HG03432 (cell line): ENCODE measurements around the gene SLC25A24.
"Not testable (repeated sequence)": the region's sequence is repeated elsewhere in the genome, so short reads cannot be mapped to it uniquely, and the experiment has no call there.

Source experiments
- ATAC-seq: cut with Tn5 transposase; IDR thresholded peaks from one replicate; pipeline ENCODE4 v1.9.1; 2021; ENCODE audit warnings: mild to moderate bottlenecking, moderate library complexity; ENCODE audit not compliant: unreplicated experiment

SLC25A24 gene

DNA sequence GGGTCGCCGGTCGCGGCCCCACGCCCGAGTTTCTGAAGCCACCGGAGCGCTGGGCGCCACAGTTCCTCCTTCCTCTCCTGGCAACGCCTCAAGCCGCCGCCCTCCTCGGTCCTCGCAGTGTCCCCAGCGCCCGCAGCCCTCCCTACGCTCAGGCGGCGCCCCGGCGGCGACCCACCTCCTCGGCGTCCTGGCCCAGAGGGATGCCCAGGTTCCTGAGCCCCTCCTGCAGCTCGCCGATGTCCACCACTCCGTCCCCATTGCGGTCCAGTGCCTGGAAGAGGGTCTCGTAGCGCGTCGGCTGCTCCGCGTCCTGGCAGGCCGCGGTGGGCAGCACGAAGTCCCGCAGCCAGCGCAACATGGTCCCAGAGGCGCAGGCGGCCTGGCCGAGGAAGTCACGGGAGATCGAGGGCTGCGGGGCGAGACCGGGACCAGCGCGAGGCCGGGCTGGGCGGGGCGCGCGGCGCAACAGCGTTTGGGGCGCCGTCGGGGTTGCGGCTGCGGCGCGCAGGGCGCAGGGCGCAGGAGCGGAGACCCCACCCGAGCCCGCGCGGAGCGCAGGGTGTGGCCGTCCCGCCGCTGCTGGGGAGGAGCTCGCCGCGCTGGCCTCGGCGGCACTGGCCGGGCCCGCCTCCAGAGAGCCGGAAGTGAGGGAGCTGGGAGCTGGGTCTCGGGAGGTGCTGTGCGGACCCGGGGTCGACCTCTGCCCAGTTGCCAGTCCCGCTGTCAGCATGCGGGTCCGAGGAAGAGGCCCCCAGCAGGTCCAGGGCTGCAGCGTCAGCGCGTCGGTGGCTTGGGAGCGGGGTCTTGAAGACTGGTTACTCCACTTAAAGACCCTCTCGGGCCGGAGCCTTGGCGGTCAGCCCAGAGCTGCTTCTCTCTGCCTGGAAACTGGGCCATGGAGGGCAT, at the start of gene SLC25A24:
TSS of gene SLC25A24 (minus strand) at position 563 of the 906 bp plus-strand sequence. CDS start at position 358, 205 bp downstream.
- ATAC-seq, result peak; percentile 94

GRCh38 chr1:108243976-108244375, 43.8 kb upstream of the SLC25A24 start, which contains the start of gene NBPF4:
TSS of gene NBPF4 (minus strand) at chr1:108244076. CDS start at chr1:108243761, 315 bp downstream.
- ATAC-seq, result not testable (repeated sequence)

DNA sequence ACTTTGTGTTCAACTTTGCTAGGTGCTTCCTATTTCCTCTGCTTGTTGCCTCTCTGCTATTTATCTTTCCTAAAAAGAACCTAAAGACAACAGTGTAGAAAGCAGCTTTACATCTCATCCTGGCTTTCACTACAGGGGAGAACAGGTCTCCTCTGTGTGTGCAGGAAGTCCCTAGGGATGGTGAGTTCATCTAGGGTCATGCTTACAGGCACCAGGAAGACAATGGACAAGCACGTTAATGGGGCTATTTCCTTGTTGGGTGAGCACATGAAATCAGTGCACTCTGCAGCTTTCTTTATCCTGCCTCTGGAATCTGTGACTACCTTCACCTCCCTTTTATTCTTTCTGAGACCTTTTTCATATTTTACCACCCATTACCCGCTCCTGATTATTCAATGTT, 39.3 kb upstream of the SLC25A24 start:
- ATAC-seq, result not testable (repeated sequence)

GRCh38 chr1:108235308-108235707, 35.2 kb upstream of the SLC25A24 start:
- ATAC-seq, result not testable (repeated sequence)

DNA sequence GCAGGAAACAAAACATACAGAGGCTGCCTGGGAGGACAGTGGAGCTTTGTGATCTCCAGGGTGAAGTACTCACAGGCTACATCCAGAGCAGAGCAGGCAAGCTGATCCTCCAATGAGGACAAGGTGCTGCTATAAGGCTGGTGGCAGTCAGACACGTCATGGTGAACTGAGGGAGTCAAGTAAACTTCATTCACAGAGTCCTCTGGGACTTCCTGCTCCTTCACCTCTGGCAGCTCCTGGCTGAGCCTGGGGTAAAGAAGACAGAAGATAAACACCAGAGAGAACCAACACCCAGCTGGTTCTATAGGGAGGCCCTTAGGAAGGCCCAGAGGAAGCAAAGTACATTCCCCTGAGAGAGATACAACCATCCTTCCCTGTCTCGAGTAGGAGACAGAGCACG, 32.0 kb upstream of the SLC25A24 start:
- not testable (repeated sequence) for ATAC-seq

GRCh38 chr1:108229976-108230375, 29.8 kb upstream of the SLC25A24 start:
- not testable (repeated sequence) for ATAC-seq

DNA sequence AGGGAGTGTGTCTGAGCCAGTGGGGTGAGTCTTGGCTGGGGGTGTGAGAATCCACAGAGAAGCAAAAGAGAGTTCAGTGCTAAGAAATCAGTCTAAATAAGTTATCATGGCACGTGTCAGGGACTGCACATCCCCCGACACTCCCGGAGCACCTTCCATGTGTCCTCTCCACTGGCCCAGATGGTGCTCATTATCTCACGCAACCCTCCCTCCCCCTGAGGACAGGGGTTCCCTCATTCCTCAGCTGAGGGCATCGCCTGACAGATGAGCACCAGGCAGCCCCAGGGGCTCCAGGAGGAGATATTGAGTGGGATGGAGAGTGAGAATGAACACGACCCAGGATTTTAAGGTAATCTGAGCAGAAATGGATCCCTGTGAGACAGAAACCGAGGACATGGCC, 27.6 kb upstream of the SLC25A24 start:
- not testable (repeated sequence) for ATAC-seq

GRCh38 chr1:108226855-108227254, 26.7 kb upstream of the SLC25A24 start:
- ATAC-seq, result not testable (repeated sequence)

GRCh38 chr1:108223226-108223625, 23.1 kb upstream of the SLC25A24 start:
- ATAC-seq, result not testable (repeated sequence)

- not testable (repeated sequence) for ATAC-seq
These were observed 17.5 kb upstream of the SLC25A24 start for GRCh38 chr1:108217515-108218174.

- ATAC-seq, result not testable (repeated sequence)
These were observed 16.9 kb upstream of the SLC25A24 start for GRCh38 chr1:108217007-108217406.

DNA sequence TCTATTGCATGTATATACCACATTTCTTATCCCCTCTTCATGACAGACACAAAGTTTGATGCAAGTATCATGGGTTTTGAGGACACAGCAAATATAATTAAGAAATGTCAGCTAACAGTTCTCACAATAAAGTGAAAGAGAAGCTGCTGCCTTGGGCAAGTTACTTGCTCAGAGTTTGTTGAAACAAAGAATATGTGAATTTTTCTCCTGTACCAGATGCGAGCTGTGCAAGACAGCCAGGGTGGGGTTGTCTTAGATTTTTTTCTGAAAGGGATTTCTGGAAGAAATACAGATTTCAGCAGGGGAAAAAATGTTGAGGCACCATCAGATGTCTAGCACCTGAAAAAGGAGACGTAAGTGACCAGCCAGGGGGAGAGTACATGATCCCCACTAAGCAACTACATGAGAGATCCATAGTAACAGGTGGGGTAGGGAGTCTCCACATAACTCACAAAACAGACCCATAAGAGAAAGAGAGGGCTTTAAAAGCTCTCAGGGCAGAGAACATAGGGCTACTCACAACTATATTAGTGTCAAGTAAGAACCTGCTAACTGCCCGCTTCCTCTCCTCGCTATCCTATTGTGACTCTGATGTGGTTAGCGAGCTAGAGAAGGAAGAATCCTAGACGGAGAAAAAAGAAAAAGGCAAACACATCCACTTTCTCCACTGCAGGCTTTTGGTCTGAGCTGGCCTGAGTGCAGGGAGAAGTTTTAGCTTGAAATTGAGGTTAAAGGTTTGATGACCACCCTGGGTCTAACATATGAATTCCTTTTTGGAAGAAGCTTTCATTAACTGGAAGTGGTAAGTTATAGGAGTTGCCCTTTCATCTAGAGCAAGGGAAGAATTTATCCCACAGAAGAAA, 16.1 kb upstream of the SLC25A24 start:
- not testable (repeated sequence) for ATAC-seq

- peak; percentile 78 for ATAC-seq
These were observed 14.7 kb upstream of the SLC25A24 start for GRCh38 chr1:108214641-108215465.

DNA sequence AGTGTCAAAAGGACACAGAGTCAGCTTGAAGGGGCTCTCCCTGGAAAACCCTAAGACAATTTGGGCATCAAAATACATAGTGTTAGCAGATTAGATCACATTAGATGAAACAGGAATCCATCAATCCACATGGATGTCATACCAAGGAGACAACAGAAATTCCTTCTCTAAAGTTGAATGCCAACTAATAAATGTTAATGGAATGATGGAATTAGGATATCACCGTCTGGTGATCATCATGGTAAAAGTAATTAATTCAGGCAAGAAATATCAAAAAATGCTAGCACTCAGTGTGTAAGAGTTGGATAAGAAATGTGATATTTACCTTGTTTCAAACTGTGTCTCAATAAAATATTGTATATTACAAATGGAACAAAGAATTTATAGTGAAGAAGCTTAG, 10.9 kb upstream of the SLC25A24 start:
- no peak for ATAC-seq

DNA sequence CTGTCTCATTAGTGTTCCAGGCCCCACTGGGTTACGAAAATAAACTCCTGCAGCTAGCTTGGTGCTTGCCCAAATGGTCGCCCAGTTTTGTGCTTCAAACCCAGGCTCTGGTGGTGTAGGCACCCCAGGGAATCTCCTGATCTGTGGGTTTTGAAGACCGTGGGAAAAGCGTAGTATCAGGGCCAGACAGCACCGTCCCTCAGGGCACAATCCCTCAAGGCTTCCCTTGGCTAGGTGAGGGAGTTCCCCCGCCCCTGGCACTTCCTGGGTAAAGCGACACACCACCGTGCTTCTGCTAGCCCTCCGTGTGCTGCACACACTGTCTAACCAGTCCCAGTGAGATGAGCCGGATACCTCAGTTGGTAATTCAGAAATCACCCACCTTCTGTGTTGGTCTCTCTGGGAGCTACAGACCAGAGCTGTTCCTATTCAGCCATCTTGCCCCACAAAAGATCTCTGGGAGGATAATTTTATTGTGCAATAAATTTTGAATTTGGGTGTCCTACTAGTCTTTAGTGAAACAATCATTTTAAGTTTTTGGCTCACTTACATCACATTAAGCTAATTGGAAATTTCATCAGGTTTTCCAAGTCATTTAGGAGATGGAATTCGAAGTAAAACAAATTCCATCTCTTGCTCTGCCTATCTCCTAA, 9.4 kb upstream of the SLC25A24 start:
- peak; percentile 47 for ATAC-seq

DNA sequence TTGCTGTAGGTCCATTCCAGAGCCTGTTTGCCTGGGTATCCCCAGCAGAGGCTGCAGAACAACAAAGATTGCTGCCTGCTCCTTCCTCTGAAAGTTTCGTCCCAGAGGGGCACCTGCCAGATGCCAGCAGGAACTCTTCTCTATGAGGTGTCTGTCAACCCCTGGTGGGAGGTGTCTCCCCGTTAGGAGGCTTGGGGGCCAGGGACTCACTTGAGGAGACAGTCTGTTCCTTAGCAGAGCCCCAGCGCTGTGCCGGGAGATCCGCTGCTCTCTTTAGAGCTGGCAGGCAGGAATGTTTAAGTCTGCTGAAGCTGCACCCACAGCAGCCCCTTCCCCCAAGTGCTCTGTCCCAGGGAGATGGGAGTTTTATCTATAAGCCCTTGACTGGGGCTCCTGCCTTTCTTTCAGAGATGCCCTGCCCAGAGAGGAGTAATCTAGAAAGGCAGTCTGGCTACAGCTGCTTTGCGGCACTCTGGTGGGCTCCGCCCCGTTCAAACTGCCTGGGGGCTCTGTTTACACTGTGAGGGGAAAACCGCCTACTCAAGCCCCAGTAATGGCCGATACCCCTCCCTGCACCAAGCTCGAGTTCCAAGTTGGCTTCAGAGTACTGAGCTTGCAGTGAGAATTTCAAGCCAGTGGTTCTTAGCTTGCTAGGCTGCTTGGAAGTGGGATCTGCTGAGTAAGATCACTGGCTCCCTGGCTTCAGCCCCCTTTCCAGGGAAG, 8.7 kb upstream of the SLC25A24 start:
- ATAC-seq, result no peak

- ATAC-seq, result not testable (repeated sequence)
These were observed 3.4 kb upstream of the SLC25A24 start for GRCh38 chr1:108203582-108203981.

GRCh38 chr1:108201687-108202086, 1.5 kb upstream of the SLC25A24 start:
- ATAC-seq, result no peak

DNA sequence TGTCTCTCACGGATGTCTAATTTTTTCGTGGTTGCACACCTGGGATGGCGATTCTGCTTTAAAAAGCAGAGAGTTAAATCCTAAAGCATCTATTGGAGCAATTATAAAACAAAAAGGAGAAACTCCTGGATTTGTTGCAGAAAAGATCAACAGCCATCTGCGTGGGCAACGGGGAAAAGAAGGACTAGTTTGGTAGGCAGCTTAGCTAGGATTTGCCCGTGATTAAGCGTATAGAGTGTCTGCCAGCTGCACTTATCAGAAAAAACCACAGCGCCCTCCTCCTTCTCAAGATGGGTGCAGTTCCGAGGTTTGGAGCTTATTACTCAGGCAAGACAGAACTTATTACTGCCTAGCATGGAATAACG, 526 bp upstream of the SLC25A24 start:
- peak; percentile 41 for ATAC-seq
